Pulmonary artery endothelial cell (primary cell): ENCODE data around the gene CD80. TPM values are rescaled to one million over a fixed set of nuclear protein-coding genes. Genes with fewer than 3 reads are reported as not detected.

Source experiments
- DNase-seq: peaks from one replicate; pipeline ENCODE4 v3.0.0-alpha.2; 2011; ENCODE audit warnings: low read depth, low spot score
- total RNA-seq: library from RNA; depleted of rRNA; stranded (reverse); fragments of >200 nt; gene quantifications from 2 replicates; pipeline ENCODE4 v1.2.3, GENCODE V29; 2014

The CD80 gene
- total RNA-seq, 1 donor from 2014 or later, result not detected

DNA sequence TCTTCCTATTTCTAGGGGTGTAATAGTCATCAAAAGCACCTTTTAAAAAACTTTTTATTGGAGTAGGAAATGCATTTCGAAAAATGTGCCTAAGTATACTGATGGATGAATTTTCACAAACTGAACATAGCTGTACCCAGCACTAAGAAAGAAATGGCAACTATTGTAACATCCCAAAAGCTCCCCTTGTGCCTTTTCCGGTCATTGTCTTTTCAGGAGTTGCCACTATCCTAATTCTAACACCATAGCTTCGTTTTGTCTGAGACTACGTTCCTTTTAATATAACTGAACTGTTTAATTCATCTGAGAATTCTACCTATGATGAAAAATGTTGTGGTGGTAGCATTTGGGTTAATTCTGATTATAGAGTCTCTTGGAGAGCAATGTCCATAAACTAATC is 59.1 kb downstream of the CD80 start:
- DNase-seq, result no peak

DNA sequence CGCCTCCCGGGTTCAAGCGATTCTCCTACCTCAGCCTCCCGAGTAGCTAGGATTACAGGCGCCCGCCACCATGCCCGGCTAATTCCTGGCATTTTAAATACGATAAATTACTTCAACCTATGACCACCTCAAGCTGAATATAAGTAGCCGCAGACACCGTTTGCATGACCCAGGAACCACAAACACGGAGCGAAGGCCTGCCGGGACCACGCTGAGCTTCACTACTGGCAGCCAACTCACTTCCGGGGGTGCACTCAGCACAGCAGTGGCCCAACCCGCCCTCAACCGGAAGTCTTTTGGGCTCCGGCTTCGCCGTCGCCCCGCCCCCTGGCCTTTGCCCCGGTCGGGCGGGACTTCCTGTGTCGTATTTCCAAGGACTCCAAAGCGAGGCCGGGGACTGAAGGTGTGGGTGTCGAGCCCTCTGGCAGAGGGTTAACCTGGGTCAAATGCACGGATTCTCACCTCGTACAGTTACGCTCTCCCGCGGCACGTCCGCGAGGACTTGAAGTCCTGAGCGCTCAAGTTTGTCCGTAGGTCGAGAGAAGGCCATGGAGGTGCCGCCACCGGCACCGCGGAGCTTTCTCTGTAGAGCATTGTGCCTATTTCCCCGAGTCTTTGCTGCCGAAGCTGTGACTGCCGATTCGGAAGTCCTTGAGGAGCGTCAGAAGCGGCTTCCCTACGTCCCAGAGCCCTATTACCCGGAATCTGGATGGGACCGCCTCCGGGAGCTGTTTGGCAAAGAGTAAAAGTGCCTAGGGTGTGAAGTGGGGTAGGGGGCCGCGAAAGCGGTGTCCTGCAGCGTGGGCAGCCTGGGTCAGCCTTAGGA is 61.0 kb downstream of the CD80 start, which contains the start of gene TIMMDC1:
Gene TIMMDC1, plus strand, starts transcription at position 362 of the 826 bp plus-strand sequence. Its CDS starts 187 bp downstream, at position 549.
- peak; percentile 82 for DNase-seq

DNA sequence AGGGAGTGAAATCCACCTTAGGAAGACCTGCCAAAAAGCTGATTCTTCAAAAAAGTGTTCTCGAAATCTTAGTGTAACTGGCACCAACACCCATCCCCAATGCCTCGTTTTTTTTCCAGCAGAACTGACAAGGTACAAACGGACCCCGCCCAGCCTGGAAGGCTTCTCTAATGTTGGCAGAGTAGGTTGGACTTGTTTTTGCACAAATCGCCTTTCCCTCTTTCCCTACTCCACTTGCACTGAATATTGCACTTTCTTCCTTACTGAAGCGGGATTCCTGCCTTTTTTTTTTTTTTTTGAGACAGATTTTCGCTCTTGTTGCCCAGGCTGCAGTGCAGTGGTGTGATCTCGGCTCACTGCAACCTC is 61.6 kb downstream of the CD80 start:
- no peak for DNase-seq

DNA sequence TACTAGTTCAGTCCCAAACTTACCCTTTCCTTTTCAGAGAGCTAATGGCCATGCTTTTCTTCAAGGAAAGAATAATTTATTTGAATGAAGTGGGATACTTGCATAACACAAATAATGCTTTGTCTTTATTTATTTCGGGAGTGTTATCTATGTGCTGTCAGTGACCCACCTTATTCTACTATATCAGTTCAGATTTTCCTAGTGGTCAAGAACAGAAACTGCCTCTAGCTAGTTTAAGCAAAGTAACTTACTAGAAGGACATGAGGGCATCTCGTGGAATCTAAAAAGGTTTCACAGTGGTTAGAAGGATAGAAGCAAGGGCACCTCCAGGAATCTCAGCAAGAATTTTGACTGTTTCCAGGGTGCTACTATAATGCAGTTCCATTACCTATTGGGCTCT is 64.8 kb downstream of the CD80 start:
- DNase-seq, result no peak

DNA sequence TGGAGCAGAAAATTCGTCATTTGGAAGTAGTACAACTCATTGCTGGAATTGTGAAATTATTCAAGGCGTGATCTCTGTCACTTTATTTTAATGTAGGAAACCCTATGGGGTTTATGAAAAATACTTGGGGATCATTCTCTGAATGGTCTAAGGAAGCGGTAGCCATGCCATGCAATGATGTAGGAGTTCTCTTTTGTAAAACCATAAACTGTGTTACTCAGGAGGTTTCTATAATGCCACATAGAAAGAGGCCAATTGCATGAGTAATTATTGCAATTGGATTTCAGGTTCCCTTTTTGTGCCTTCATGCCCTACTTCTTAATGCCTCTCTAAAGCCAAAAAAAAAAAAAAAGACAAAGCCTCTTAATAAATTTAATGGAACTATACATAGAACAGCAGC is 66.6 kb downstream of the CD80 start:
- no peak for DNase-seq

DNA sequence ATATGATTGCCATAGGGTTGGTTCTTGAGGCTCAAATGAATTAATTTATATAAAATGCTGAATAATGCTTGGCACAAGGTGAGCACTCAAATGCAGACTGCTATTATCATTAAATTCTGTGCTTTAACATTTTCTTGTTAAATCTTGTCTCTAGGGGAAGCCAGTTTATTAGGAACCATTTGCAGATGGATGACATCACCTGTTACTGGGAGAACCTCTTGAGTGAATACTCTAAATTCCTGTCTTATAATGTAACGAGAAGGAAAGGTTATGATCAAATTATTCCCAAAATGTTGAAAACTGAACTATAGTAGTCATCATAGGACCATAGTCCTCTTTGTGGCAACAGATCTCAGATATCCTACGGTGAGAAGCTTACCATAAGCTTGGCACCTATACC is 67.3 kb downstream of the CD80 start:
- DNase-seq, result no peak

DNA sequence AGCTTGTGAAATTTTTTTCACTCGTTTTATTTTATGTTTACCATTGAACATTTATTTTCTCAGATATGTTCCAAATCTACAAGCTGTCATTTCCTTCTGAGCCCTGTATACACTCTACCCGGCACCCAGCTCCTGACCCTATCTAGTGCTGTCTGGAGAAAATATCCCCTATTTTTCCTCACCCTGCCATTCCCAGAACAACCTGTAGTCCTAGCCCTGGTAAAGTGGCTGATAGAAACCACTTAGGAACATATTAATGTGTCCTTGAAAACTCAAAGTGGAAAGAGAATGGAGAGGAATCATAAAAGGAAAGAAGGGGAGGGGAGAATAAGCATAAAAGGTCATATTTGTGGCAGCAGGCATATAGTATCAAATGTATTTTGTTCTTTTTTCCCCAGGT is 69.3 kb downstream of the CD80 start:
- DNase-seq, result no peak

DNA sequence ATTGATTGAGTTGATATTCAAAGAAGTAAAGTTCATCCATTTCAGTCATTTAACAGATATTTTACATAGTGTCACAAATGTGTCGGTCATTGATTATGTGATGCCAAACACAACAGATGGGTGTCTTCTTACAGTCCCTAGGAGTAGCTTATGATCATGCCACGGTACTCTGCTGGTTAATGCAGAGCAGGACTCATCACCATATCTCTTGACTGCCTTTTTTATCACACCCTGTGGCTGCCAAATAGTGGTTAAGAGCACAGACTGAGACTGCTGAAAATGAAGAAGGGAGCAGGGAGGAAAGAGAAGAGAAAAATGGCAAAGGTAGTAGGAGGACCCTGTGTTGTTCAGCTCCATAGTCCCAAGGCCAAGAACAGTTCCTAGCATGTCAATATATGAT is 73.9 kb downstream of the CD80 start:
- DNase-seq, result no peak

DNA sequence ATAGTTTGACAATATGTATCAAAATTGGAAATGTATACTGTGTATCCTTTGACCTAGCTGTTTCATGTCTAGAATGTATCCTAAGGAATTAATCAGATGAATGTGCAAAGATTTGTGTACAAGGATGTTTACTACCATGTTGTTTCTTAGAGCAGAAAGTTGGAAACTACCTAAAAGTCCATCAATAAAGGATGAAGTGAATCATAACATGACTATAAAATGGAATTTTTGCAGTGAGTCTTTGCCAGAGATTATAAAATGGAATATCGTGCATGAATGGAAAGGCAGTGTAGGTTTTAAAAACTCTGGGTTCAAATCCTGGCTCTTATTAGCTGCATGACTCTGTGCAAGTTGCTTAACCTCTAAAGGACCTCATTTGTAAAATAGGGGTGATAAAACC is 76.3 kb downstream of the CD80 start:
- no peak for DNase-seq

DNA sequence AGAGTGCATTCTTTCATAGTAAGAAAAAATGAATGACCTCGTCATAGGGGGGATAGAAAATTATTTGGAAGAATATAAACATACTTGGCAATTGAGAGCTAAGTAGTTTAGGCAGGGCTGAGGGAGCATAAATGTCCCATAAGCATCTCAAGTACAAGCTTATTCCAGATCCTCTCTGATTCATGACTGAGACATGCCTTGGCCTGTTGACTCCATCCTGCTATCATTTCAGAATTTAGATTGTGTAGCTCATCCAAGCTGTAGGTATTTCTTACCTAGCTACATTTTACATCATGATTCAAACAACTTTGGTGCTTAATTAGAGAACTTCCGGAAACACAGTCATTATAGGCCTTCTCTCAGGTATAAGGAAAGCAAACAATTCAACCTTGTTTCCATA is 78.3 kb downstream of the CD80 start:
- DNase-seq, result no peak

Other genes starting within 250 kb of the CD80 start
- 28.2 and 50.7 TPM in 2 replicates for gene TMEM39A, start 96.0 kb downstream of the CD80 start, total RNA-seq
- 15.4 and 30.5 TPM in 2 replicates for gene POGLUT1, start 90.7 kb downstream of the CD80 start, total RNA-seq
- gene TIMMDC1, start 61.1 kb downstream of the CD80 start, total RNA-seq, result 43.9 and 46.9 TPM in 2 replicates
- 6.3 and 8.3 TPM in 2 replicates for gene ADPRH, start 19.9 kb upstream of the CD80 start, total RNA-seq
- gene PLA1A, start 38.3 kb upstream of the CD80 start, total RNA-seq, result 0.28 and 0.92 TPM in 2 replicates
- 0.07 and 0.11 TPM in 2 replicates for gene POPDC2, start 101.0 kb upstream of the CD80 start, total RNA-seq
- gene COX17, start 117.8 kb upstream of the CD80 start, total RNA-seq, result 24.1 and 39.3 TPM in 2 replicates
- gene CFAP91, start 143.4 kb upstream of the CD80 start, total RNA-seq, result 0.14 and 0.92 TPM in 2 replicates
- 0.11 TPM in 1 of 2 replicates, not detected in the other for gene NR1I2, start 222.5 kb upstream of the CD80 start, total RNA-seq